ENCODE data around the gene RIOK1. TPM values are rescaled to one million over a fixed set of nuclear protein-coding genes. Genes with fewer than 3 reads are reported as not detected.

Gene RIOK1
- total and polyA plus RNA-seq, 2 of the 13 experiments (the other 11 are each of a cell fraction or from before 2014, with no cell fraction given): 9.4 to 37.8 TPM

- no peak for TF ChIP-seq ZNF460 (CRISPR knock-in tag; IDR thresholded peaks at IDR 0.05; ENCODE audit: borderline replicate concordance)
- TF ChIP-seq SMAD9 (CRISPR knock-in tag; IDR thresholded peaks at IDR 0.05): no peak
- TF ChIP-seq MTF1 (CRISPR knock-in tag; IDR thresholded peaks at IDR 0.05): no peak
- TF ChIP-seq HCFC1 (IDR thresholded peaks at IDR 0.05; ENCODE audit: low read depth, low read length): no peak
- TF ChIP-seq ZNF354B (CRISPR knock-in tag; IDR thresholded peaks at IDR 0.05): no peak
- no peak for TF ChIP-seq ZNF407 (CRISPR knock-in tag; IDR thresholded peaks at IDR 0.05; ENCODE audit: not compliant biosample characterization)
- TF ChIP-seq, protein P1, sequence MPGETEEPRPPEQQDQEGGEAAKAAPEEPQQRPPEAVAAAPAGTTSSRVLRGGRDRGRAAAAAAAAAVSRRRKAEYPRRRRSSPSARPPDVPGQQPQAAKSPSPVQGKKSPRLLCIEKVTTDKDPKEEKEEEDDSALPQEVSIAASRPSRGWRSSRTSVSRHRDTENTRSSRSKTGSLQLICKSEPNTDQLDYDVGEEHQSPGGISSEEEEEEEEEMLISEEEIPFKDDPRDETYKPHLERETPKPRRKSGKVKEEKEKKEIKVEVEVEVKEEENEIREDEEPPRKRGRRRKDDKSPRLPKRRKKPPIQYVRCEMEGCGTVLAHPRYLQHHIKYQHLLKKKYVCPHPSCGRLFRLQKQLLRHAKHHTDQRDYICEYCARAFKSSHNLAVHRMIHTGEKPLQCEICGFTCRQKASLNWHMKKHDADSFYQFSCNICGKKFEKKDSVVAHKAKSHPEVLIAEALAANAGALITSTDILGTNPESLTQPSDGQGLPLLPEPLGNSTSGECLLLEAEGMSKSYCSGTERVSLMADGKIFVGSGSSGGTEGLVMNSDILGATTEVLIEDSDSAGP (CRISPR knock-in tag; IDR thresholded peaks at IDR 0.05; ENCODE audit: borderline replicate concordance): no peak
- peak; percentile 60; the same call in 1 of the 2 replicates for TF ChIP-seq THRA (CRISPR knock-in tag; IDR thresholded peaks at IDR 0.05; ENCODE audit: borderline replicate concordance)
- TF ChIP-seq ZNF253 (CRISPR knock-in tag; IDR thresholded peaks at IDR 0.05; ENCODE audit: borderline replicate concordance): no peak
- 0 out of 2 replicates have a peak, but pooled peaks have one; percentile 35 for TF ChIP-seq MEIS1 (CRISPR knock-in tag; IDR thresholded peaks at IDR 0.05; ENCODE audit: borderline replicate concordance)
- TF ChIP-seq PBX3 (CRISPR knock-in tag; IDR thresholded peaks at IDR 0.05; ENCODE audit: borderline replicate concordance): no peak
- TF ChIP-seq ZBTB34 (CRISPR knock-in tag; IDR thresholded peaks at IDR 0.05): no peak
- TF ChIP-seq ZNF12 (CRISPR knock-in tag; IDR thresholded peaks at IDR 0.05): no peak
These were observed 77.6 kb downstream of the RIOK1 start (continued) for GRCh38 chr6:7467007-7467897.

Data from HepG2 (cell line).